Pancreas (tissue), 10 donors: ENCODE results near the gene TSHZ2. TPM values are rescaled to one million over a fixed set of nuclear protein-coding genes. Genes with fewer than 3 reads are reported as not detected.

ENCODE experiments used
- ATAC-seq, 4 donors: fragments of 200-7000 bp; cut with Tn5 transposase; one replicate each; pipeline versions ENCODE4 v1.8.0 to v1.9.1; 2020; ENCODE audit warnings: mild to moderate bottlenecking in 4 of 4, moderate library complexity in 4 of 4
- DNase-seq, 6 donors: peaks; one replicate each; pipeline ENCODE4 v3.0.0-alpha.2; 2020
- FAIRE-seq: peaks from 2 replicates; lab custom pipeline; 2012; peaks lifted over from hg19 to GRCh38; lab: Jason Lieb, UNC
- H3K27ac ChIP-seq, 4 donors: fragments of 200-600 bp; sonication (generic); 1 replicate in 3 of 4; 2 replicates in 1 of 4; pipeline versions ENCODE4 v1.5.0 to v1.8.0; 2020
- H3K27me3 ChIP-seq, 4 donors: fragments of 200-600 bp; one replicate each; pipeline ENCODE4 v1.8.0; 2021
- H3K36me3 ChIP-seq, 3 donors: fragments of 200-600 bp; sonication (generic) in 1 of 3; one replicate each; pipeline versions ENCODE4 v1.5.0 to v1.8.0; 2020 to 2021
- H3K4me1 ChIP-seq, 3 donors: fragments of 200-600 bp; one replicate each; pipeline ENCODE4 v1.8.0; 2021
- H3K4me3 ChIP-seq, 4 donors: fragments of 200-600 bp; sonication (generic) in 2 of 4; one replicate each; pipeline versions ENCODE4 v1.5.0 to v1.8.0; 2020 to 2021
- H3K9me3 ChIP-seq, 4 donors: fragments of 200-600 bp; one replicate each; pipeline ENCODE4 v1.8.0; 2021
- CTCF ChIP-seq, 4 donors: fragments of 200-600 bp; sonication (generic) in 3 of 4; IDR thresholded peaks; one replicate each; pipeline versions ENCODE4 v1.5.0 to v1.8.0; 2021; ENCODE audit warnings: antibody characterized with exemption in 4 of 4
- WGBS, 2 donors: extraction: QIAGEN DNeasy Blood & Tissue Kit; methylation state at CpG; one replicate each; pipeline ENCODE4 v1.1.7; 2013; 5-methylcytosine and 5-hydroxymethylcytosine counted together
- intact Hi-C, 3 donors: fragments of 100-400 bp; cut with DNase I; formaldehyde crosslinking; loops; one replicate each; pipeline versions ENCODE4 v1.11.1 to v1.14.2; 2022
- polyA plus RNA-seq, 2 donors: library from polyadenylated mRNA; stranded (reverse); fragments of 200-250 nt; gene quantifications; one replicate each; pipeline ENCODE4 v1.2.3, GENCODE V29; 2013
- total RNA-seq, 6 donors: library from RNA; stranded (reverse); fragmentation: NEBNext Ultra II Directional in 4 of 6; extraction: Animal tissue kit (Norgen Biotek cat#: 25700) in 4 of 6; gene quantifications; one replicate each; pipeline versions ENCODE4 v1.2.1 to v1.2.4, GENCODE V29; 2021 to 2023
- donor health status: healthy with polysubstance abuse.
- donor health status: DM: no; HTN: no; CAD: no; lungs with moderate emphysema.
- donor health status: DM: no; HTN: no; CAD: no.
- donor health status: control.
- donor health status: control.
- donor health status: Bipolar disorder and iron deficiency.
- donor health status: DM: yes; HTN: yes; CAD: no.
- donor health status: DM: no; HTN: no; CAD: no.
- donor health status: DM: no; HTN: no; CAD: no.
- donor health status: DM: yes; HTN: yes; CAD: no.

TSHZ2 gene
- total and polyA plus RNA-seq, 8 donors, result 2.2 to 23.5 (median 4.5) TPM

- intact Hi-C loops, result no loop called here
- no peak for TF ChIP-seq CTCF (IDR thresholded peaks at IDR 0.05)
- Histone ChIP-seq H3K27me3 (no peaks in the 10 kb centered on the region), H3K9me3 (no peaks in the 10 kb centered on the region), H3K27ac (no peak overlapping the region), H3K4me3 (no peak overlapping the region), H3K4me1 (no peaks in the 10 kb centered on the region), H3K36me3 (no peaks in the 10 kb centered on the region)
- no peak for ATAC-seq
- no peak for FAIRE-seq
- no peak for DNase-seq
These were observed 164.3 kb downstream of the TSHZ2 start for GRCh38 chr20:53136473-53136872.

GRCh38 chr20:53138454-53139262 lies 166.5 kb downstream of the TSHZ2 start:
- WGBS, 2 donors, result 68 to 82% methylated on average over 3 of the region's 3 CpGs
- H3K4me3 ChIP-seq, result no peak overlapping the region
- no peak overlapping the region for H3K27ac ChIP-seq
- FAIRE-seq (no peak), DNase-seq (no peak), ATAC-seq (no peak)
- no peak for TF ChIP-seq CTCF (IDR thresholded peaks at IDR 0.05)
- no peaks in the 10 kb centered on the region for H3K27me3 ChIP-seq
- H3K36me3 ChIP-seq, result no peaks in the 10 kb centered on the region
- H3K4me1 ChIP-seq, result no peaks in the 10 kb centered on the region
- H3K9me3 ChIP-seq, result no peaks in the 10 kb centered on the region
- intact Hi-C loops, result no loop called here

- H3K27me3 ChIP-seq, result no peaks in the 10 kb centered on the region
- H3K4me1 ChIP-seq, result no peaks in the 10 kb centered on the region
- no peak for FAIRE-seq
- 64% methylated on average over 11 of the region's 11 CpGs for WGBS, 2 donors
- intact Hi-C loops, result no loop called here
- no peaks in the 10 kb centered on the region for H3K36me3 ChIP-seq
- no peak for DNase-seq
- H3K27ac ChIP-seq, result no peak overlapping the region
- no peak overlapping the region for H3K4me3 ChIP-seq
- TF ChIP-seq CTCF (IDR thresholded peaks at IDR 0.05), result no peak
- no peak for ATAC-seq
- no peaks in the 10 kb centered on the region for H3K9me3 ChIP-seq
These were observed 169.3 kb downstream of the TSHZ2 start for GRCh38 chr20:53141201-53142050.

GRCh38 chr20:53142225-53143127 lies 170.3 kb downstream of the TSHZ2 start:
- DNase-seq (no peak), FAIRE-seq (no peak), ATAC-seq (peak in 1 of 4 donors; percentile 29)
- H3K4me1 ChIP-seq, result no peaks in the 10 kb centered on the region
- no peaks in the 10 kb centered on the region for H3K9me3 ChIP-seq
- intact Hi-C loops, result no loop called here
- H3K36me3 ChIP-seq, result no peaks in the 10 kb centered on the region
- no peak for TF ChIP-seq CTCF (IDR thresholded peaks at IDR 0.05)
- no peak overlapping the region for H3K27ac ChIP-seq
- no peak overlapping the region for H3K4me3 ChIP-seq
- H3K27me3 ChIP-seq, result no peaks in the 10 kb centered on the region
- WGBS, 2 donors, result 82 to 87% methylated on average over 13 of the region's 13 CpGs
